Sciatic nerve (tissue), 2 donors: Measurements from ENCODE around the gene PYGO2. TPM values are rescaled to one million over a fixed set of nuclear protein-coding genes. Genes with fewer than 3 reads are reported as not detected.
"Not testable (repeated sequence)": the region's sequence is repeated elsewhere in the genome, so short reads cannot be mapped to it uniquely, and the experiment has no call there.

Experiments used
- ATAC-seq: fragments of 200-7000 bp; cut with Tn5 transposase; one replicate; pipeline ENCODE4 v1.9.1; 2020; ENCODE audit warnings: mild to moderate bottlenecking, moderate library complexity
- DNase-seq: peaks from one replicate; pipeline ENCODE4 v3.0.0-alpha.2; 2020; ENCODE audit warnings: low spot score
- intact Hi-C: fragments of 100-400 bp; cut with DNase I; formaldehyde crosslinking; loops from one replicate; pipeline ENCODE4 v1.14.2; 2022
- total RNA-seq: library from RNA; stranded (reverse); fragmentation: NEBNext Ultra II Directional; extraction: Animal tissue kit (Norgen Biotek cat#: 25700); gene quantifications from one replicate; pipeline ENCODE4 v1.2.1, GENCODE V29; 2021
- donor health status: DM: no; HTN: no; CAD: no.
- donor health status: DM: no; HTN: no; CAD: no.

The PYGO2 gene
- total RNA-seq, 1 donor from 2014 or later: 25.0 TPM

DNA sequence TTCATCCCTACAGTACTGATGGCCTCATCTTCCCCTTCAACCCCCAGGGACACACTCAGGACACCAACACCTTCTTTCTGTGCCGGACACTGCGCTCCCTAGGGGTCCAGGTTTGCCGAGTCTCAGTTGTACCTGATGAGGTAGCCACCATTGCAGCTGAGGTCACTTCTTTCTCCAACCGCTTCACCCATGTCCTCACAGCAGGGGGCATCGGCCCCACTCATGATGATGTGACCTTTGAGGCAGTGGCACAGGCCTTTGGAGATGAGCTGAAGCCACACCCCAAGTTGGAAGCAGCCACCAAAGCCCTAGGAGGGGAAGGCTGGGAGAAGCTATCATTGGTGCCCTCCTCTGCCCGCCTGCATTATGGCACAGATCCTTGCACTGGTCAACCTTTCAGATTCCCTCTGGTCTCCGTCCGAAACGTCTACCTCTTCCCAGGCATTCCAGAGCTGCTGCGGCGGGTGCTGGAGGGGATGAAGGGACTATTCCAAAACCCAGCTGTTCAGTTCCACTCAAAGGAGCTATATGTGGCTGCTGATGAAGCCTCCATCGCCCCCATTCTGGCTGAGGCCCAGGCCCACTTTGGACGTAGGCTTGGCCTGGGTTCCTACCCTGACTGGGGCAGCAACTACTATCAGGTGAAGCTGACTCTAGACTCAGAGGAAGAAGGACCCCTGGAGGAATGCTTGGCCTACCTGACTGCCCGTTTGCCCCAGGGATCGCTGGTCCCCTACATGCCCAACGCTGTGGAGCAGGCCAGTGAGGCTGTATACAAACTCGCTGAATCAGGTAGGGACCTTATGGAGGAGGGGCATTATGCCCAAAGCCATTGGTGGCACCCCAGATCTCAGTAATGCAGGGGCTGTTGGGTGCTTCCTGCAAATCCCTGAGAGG, 26.7 kb upstream of the PYGO2 start:
- no peak for ATAC-seq
- DNase-seq: peak; percentile 55
- intact Hi-C loops: no loop called here

DNA sequence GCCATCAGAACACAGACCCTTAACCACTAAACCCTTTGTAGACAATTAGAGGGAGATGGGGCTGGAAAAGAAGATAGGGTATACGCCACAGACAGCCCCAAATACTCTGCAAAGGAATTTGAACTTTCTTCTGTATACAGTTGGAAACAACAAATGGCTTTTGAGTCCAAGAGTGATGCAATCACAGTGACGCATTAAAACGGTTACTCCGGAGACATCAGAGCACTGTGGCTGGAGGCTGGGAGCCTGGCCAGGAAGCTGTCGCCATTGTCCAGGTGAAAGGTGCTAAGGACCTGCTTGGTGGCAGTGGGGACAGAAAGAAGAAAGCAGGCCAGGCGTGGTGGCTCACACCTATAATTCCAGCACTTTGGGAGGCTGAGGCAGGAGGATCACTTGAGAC, 25.7 kb upstream of the PYGO2 start:
- ATAC-seq: no peak
- DNase-seq: no peak
- intact Hi-C loops: no loop called here

GRCh38 chr1:154986736-154987135, 25.2 kb upstream of the PYGO2 start:
- ATAC-seq, intact Hi-C loops, DNase-seq: not testable (repeated sequence)

DNA sequence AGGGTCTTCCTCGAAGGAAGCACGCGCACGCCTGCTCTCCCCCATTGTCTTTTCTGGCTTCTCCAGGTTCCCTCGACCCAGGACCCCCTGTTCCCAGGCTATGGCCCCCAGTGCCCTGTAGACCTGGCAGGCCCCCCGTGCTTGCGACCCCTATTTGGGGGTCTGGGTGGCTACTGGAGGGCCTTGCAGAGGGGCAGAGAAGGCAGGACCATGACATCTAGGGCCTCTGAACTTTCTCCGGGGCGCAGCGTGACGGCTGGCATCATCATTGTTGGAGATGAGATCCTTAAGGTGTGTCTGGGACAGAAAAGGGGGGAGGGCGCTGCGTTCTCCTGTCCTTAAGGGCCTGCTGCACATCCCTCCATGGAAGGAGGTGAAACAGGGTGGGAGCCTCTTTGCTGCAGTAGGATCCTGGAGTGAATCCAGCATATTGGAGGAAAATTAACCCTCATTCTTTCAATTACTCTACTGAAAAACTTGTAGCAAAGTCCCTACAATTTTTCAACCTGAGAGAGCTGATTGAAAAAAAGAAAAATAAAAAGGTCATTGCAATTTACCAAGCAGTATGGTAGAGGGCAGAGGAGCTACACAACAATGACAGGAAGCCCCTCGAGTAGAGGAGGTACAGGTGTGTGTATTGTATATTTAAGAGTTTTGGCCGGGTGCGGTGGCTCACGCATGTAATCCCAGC, 22.3 kb upstream of the PYGO2 start:
- intact Hi-C loops: no loop called here
- ATAC-seq: no peak
- DNase-seq: peak; percentile 56

DNA sequence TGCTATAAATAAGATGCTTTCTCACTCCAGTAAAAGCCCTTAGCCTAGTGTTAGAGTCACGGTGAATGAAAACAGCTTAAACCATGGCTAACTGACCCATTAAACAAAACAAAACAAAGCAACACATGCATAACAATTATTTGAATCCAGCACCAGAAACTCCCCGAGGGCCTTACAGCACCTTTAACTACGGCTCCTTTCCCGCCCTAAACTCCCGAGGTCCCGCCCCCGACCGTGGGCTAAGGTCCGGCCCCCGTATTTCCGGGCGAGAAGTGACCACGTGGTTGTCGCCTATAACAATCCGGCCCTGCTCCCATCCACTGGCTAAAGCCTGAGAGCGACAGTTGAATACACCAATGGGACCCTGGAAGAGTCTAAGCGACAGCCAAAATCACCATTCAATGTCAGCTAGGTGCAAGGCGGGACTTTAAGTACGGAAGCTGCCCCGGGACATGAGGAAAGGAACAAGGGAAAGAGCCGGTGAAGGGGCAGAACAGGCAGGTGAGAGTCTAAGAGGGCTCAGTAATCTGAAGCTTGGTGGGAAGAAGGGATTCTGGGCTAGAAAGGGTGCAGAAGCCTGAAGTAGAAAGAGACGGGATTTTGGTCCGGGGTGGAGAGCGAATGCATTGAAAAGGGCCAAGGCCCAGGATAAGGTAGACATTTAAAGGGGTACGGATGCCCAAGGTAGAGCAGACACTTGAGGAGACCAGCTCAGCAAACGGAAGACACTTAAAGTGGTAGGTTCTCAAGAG, 21.5 kb upstream of the PYGO2 start, which contains the start of gene FLAD1:
FLAD1 (plus strand) TSS at position 448 of the 752 bp plus-strand sequence. CDS start 351 bp downstream, outside the sequence.
- intact Hi-C loops: no loop called here
- peak; percentile 100 for ATAC-seq
- DNase-seq: peak; percentile 96

DNA sequence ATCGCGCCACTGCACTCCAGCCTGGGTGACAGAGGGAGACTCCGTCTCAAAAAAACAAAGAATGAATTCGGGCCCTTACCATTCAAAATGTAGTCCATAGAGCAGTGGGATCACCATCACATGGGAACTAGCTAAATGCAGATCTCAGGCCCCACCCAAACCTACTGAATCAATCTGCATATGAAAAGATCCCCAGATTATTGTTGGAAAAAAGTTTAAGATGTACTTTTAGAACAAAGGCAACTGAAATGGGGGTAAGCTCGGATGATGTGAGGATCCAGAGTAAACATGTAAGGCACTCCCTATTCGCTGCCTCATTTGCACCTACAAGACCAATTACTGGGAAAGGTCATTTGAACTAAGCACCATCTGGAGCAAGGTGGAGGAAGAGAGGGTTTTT, 20.8 kb upstream of the PYGO2 start:
- intact Hi-C loops: no loop called here
- DNase-seq (no peak), ATAC-seq (no peak)

- intact Hi-C loops: loop anchor here (5.0 kb wide), 1 partner anchor 194 kb away; the partner anchor contains the start of genes KRTCAP2 and TRIM46
- no peak for DNase-seq
- ATAC-seq: no peak
These were observed 16.8 kb upstream of the PYGO2 start for GRCh38 chr1:154978360-154978759.

GRCh38 chr1:154977762-154978161, 16.2 kb upstream of the PYGO2 start:
- not testable (repeated sequence) for ATAC-seq, DNase-seq
- intact Hi-C loops: loop anchor here (5.0 kb wide), 1 partner anchor 195 kb away; the partner anchor contains the start of genes KRTCAP2 and TRIM46

DNA sequence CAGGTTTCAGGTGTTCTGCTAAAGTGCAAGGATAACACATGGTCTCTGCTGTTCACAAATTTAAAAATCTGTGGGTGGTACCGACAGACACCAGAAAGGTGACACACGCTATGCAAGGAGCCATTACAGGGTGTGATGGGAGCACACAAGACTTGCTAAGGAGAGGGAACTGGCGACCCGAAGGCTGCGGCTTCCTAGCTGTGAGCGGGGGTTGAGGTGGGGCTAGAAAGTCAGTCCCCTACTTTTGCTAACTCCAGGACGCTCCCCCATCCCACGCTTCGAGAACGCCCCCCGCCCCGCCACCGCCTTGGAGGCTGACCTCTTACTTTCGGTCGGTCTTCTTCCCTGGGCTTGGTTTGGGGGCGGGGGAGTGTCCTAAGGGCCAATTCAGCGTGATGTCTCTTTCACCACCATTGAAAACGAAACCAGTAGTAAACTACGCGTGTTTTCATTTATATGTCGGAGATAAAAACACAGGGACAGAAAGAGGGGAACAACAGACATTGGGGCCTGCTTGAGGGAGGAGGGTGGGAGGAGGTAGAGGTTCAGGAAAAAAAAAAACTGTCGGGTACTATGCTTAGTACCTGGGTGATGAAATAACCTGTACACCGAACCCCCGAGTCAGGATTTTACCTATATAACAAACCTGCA, 14.0 kb upstream of the PYGO2 start:
- peak; percentile 83 for DNase-seq
- intact Hi-C loops: loop anchor here (5.0 kb wide), 1 partner anchor 197 kb away; the partner anchor contains the start of genes KRTCAP2 and TRIM46
- no peak for ATAC-seq

- ATAC-seq: peak; percentile 81
- intact Hi-C loops: loop anchor here (5.0 kb wide), 1 partner anchor 197 kb away; the partner anchor contains the start of genes KRTCAP2 and TRIM46
These were observed 13.3 kb upstream of the PYGO2 start for GRCh38 chr1:154974808-154975408.

GRCh38 chr1:154974102-154974807, 12.7 kb upstream of the PYGO2 start, which contains the start of gene CKS1B:
TSS of gene CKS1B (plus strand) at chr1:154974681. CDS start at chr1:154974746, 65 bp downstream.
- peak; percentile 98 for DNase-seq

More at GRCh38 chr1:154974808-154975408, 13.3 kb upstream of the PYGO2 start:
- DNase-seq: peak; percentile 97

DNA sequence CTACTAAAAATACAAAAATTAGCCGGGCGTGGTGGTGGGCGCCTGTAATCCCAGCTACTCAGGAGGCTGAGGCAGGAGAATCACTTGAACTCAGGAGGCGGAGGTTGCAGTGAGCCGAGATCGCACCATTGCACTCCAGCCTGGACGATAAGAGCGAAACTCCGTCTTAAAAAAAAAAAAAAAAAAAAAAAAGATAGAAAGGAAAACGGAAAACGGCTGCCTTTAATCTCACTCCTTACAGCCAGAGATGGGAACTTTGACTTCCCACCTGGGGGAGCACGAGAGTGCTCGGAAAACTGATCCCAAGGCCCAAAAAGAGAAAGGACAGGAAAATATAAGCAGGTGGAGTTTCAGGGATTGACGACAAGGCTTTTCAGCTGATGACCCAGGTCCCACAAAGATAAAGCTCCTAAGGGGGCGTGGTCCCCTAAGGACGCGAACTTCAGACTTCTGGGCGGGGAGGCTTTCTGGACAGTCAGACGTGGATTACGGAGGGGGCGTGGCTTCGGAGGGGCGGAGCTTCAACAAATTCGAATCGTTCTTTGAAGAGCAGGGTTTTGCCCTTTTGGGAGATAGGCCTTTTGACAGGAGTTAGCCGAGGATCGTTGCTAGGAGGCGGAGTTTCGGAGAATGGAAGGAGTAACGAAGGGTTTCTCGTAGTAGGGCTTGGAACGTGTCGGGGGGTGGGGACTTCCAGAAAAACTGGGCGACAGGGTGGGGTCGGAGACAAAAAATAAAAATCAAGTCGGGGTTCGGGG, 11.9 kb upstream of the PYGO2 start:
- peak; percentile 62 for ATAC-seq
- intact Hi-C loops: no loop called here
- peak; percentile 99 for DNase-seq

More at GRCh38 chr1:154974102-154974807, 12.7 kb upstream of the PYGO2 start, which contains the start of gene CKS1B:
- peak; percentile 90 for ATAC-seq
- intact Hi-C loops: no loop called here

GRCh38 chr1:154972517-154973343, 11.1 kb upstream of the PYGO2 start:
- DNase-seq: no peak

GRCh38 chr1:154972213-154972516, 10.6 kb upstream of the PYGO2 start:
- intact Hi-C loops: no loop called here
- DNase-seq (no peak), ATAC-seq (no peak)

More at GRCh38 chr1:154972517-154973343, 11.1 kb upstream of the PYGO2 start:
- ATAC-seq: no peak
- intact Hi-C loops: no loop called here

DNA sequence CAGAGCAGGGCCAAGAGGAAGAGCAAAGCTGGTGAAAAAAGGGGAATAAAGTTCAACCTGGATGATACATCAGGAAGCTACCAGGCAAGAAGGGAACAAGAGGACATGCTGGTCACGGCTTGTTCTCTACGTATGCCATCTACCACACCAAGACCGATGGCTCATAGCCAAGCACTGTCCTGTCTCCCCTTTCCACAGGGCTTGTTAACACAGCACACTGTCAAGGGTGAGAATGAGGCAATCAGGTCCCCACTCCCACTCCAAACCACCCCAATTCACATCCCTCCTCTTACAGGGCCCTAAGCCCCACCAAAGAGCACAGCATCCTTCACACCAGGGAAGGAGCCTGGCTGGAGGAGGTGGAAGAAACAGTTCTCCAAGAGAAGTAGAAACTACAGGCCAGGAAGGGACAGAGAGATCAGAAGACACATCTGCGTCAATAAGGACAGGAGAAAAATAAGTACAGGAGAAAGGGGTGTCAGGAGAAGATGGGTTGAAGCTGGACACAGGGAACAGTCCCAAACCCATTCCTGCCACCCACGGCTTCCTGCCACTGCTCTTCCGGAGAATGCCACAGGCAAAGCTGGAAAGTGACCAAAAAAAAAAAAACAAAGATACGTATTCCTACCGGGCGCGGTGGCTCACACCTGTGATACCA, 9.9 kb upstream of the PYGO2 start:
- no peak for DNase-seq
- intact Hi-C loops: no loop called here
- ATAC-seq: no peak
